Astrocyte (in vitro differentiated cells and primary cell): ENCODE data around the gene DHRS12.

Experiments used
- EZH2 ChIP-seq: IDR thresholded peaks from 2 replicates; pipeline ENCODE4 v1.6.1; 2012; ENCODE audit warnings: mild to moderate bottlenecking, low read length, inconsistent platforms; ENCODE audit not compliant: insufficient read depth
- TF ChIP-seq, protein P1 (sequence below): IDR thresholded peaks from 2 replicates; pipeline ENCODE4 v1.5.1; 2011; ENCODE audit warnings: low read depth, mild to moderate bottlenecking, inconsistent platforms, low read length, moderate library complexity; ENCODE audit not compliant: insufficient read depth

DNA sequence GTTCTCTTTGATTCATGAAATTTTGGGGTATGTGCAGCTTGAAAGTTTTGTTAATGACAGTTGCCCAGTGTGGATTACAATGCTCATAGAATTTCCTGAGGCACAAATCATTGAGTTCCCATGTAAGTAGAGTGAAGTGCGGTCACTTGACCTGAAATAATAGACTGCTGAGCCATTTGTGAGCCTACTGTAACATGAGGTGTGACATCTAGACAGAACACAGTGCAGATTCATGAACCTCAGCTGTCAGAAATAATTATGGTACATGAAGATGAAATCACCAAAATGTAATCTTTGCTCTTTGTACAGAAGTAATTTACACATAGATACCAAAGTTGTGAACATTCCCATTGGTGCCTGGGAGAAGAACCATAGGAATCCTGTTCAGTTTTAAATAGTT lies 84.6 kb downstream of the DHRS12 start:
- TF ChIP-seq, protein P1, sequence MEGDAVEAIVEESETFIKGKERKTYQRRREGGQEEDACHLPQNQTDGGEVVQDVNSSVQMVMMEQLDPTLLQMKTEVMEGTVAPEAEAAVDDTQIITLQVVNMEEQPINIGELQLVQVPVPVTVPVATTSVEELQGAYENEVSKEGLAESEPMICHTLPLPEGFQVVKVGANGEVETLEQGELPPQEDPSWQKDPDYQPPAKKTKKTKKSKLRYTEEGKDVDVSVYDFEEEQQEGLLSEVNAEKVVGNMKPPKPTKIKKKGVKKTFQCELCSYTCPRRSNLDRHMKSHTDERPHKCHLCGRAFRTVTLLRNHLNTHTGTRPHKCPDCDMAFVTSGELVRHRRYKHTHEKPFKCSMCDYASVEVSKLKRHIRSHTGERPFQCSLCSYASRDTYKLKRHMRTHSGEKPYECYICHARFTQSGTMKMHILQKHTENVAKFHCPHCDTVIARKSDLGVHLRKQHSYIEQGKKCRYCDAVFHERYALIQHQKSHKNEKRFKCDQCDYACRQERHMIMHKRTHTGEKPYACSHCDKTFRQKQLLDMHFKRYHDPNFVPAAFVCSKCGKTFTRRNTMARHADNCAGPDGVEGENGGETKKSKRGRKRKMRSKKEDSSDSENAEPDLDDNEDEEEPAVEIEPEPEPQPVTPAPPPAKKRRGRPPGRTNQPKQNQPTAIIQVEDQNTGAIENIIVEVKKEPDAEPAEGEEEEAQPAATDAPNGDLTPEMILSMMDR = no peak
- TF ChIP-seq EZH2 = no peak
